A673 (cell line): Measurements from ENCODE around the gene ITGB8. TPM values are rescaled to one million over a fixed set of nuclear protein-coding genes. Genes with fewer than 3 reads are reported as not detected.

ENCODE experiments used
- BruUV-seq: library from RNA; stranded (reverse); fragments of 400-500 nt; replicated peaks from 2 replicates; lab custom pipeline; 2021; lab: Mats Ljungman, UMichigan
- CTCF ChIA-PET: fragments of 300-600 bp; sonication (Branson Sonifier 250); formaldehyde crosslinking; loops from one replicate; lab custom pipeline; 2022; ENCODE audit warnings: antibody characterized with exemption; lab: Charles Lee
- POLR2A ChIA-PET: fragments of 300-600 bp; sonication (Branson Sonifier 250); formaldehyde crosslinking; loops from one replicate; lab custom pipeline; 2022; ENCODE audit warnings: antibody characterized with exemption; ENCODE audit not compliant: low non-redundant PET; lab: Charles Lee
- DNase-seq: peaks from one replicate; pipeline ENCODE4 v3.0.0-alpha.2; 2015; ENCODE audit warnings: low spot score
- H3K27ac ChIP-seq: fragments of 200-600 bp; sonication (generic); 2 replicates; pipeline ENCODE4 v1.5.1; 2016; ENCODE audit warnings: mixed run types, low read depth, mild to moderate bottlenecking, mixed read lengths, antibody characterized with exemption, low read length; ENCODE audit not compliant: poor library complexity, severe bottlenecking
- H3K27me3 ChIP-seq: fragments of 200-600 bp; sonication (generic); replicated peaks from 2 replicates; pipeline ENCODE4 v1.6.1; 2017; ENCODE audit warnings: mixed run types, low read depth, mild to moderate bottlenecking, mixed read lengths, antibody characterized with exemption, low read length; ENCODE audit not compliant: insufficient read depth, poor library complexity
- H3K36me3 ChIP-seq: fragments of 200-600 bp; sonication (generic); 2 replicates; pipeline ENCODE4 v1.6.1; 2016; ENCODE audit warnings: mixed run types, mild to moderate bottlenecking, mixed read lengths, antibody characterized with exemption, low read length; ENCODE audit not compliant: insufficient read depth, poor library complexity, severe bottlenecking
- H3K4me1 ChIP-seq: fragments of 200-600 bp; sonication (generic); 2 replicates; pipeline ENCODE4 v1.6.1; 2017; ENCODE audit warnings: mixed run types, mild to moderate bottlenecking, mixed read lengths, antibody characterized with exemption, low read length; ENCODE audit not compliant: insufficient read depth, poor library complexity, severe bottlenecking
- H3K4me3 ChIP-seq: fragments of 200-600 bp; sonication (generic); 2 replicates; pipeline ENCODE4 v1.5.1; 2016; ENCODE audit warnings: low read depth, mixed run types, mild to moderate bottlenecking, mixed read lengths, low read length; ENCODE audit not compliant: poor library complexity, severe bottlenecking
- H3K9me3 ChIP-seq: fragments of 200-600 bp; sonication (generic); 2 replicates; pipeline ENCODE4 v1.6.1; 2016; ENCODE audit warnings: mixed run types, low read depth, mild to moderate bottlenecking, mixed read lengths, antibody characterized with exemption, low read length; ENCODE audit not compliant: poor library complexity, severe bottlenecking
- CTCF ChIP-seq: fragments of 300-800, 200-600 bp; sonication (generic); conservative IDR thresholded peaks from 2 replicates; pipeline ENCODE4 v1.5.1; 2017; ENCODE audit warnings: low read depth, mild to moderate bottlenecking, antibody characterized with exemption, low read length, moderate library complexity, mixed read lengths
- EZH2 ChIP-seq: fragments of 200-600 bp; sonication (generic); IDR thresholded peaks from 2 replicates; pipeline ENCODE4 v1.6.1; 2017; ENCODE audit warnings: borderline replicate concordance, low read depth, mild to moderate bottlenecking, mixed read lengths, antibody characterized with exemption, low read length; ENCODE audit not compliant: poor library complexity, severe bottlenecking
- intact Hi-C: fragments of 100-400 bp; cut with micrococcal nuclease; formaldehyde crosslinking; loops from one replicate; pipeline ENCODE4 v1.10.0; 2022; ENCODE audit not compliant: unreplicated experiment
- total RNA-seq: library from RNA; stranded (reverse); gene quantifications from 2 replicates; pipeline ENCODE4 v1.2.3, GENCODE V29; 2021

Gene ITGB8
- total RNA-seq, 1 experiment from 2014 or later = 1.3 TPM

- intact Hi-C loops = no loop called here
- Histone ChIP-seq H3K27ac (no peak overlapping the region), H3K4me3 (no peak overlapping the region), H3K4me1 (no peaks in the 10 kb centered on the region), H3K9me3 (no peaks in the 10 kb centered on the region), H3K36me3 (no peaks in the 10 kb centered on the region), H3K27me3 (no peaks in the 10 kb centered on the region)
- POLR2A ChIA-PET = no interaction called here
- CTCF ChIA-PET = no interaction called here
- TF ChIP-seq CTCF = no peak
- no peak for TF ChIP-seq EZH2
- BruUV-seq = no TSS peak
- DNase-seq = no peak
Observed at GRCh38 chr7:20296444-20296843, 34.3 kb upstream of the ITGB8 start.

DNA sequence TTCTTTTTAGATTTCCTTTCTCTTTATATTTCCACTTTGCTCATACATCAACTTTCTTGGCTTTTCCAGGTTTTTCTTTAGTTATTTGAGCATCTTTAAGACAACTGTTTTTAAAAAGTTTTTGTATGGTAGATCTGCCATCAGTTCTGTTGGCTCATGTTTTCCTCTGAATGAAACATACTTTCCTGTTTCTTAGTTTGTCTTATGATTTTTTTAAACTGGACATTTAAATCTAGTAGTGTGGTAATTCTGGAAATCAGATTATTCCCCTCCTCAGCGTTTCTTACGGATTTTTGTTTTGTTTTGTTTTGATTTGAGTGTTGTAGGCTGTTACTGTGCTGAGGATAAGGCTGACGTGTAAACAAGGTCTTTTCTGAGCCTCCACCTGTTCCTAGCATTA is 33.8 kb upstream of the ITGB8 start:
- no peak for DNase-seq
- ChIA-PET CTCF (no interaction called here), POLR2A (no interaction called here)
- H3K27me3 ChIP-seq = no peaks in the 10 kb centered on the region
- no peaks in the 10 kb centered on the region for H3K4me1 ChIP-seq
- no peaks in the 10 kb centered on the region for H3K9me3 ChIP-seq
- H3K4me3 ChIP-seq = no peak overlapping the region
- intact Hi-C loops = no loop called here
- no peak overlapping the region for H3K27ac ChIP-seq
- BruUV-seq = no TSS peak
- no peaks in the 10 kb centered on the region for H3K36me3 ChIP-seq
- TF ChIP-seq EZH2 (no peak), CTCF (no peak)

GRCh38 chr7:20298486-20298901 is 32.2 kb upstream of the ITGB8 start:
- ChIA-PET POLR2A (no interaction called here), CTCF (no interaction called here)
- no peak for DNase-seq
- no peak overlapping the region for H3K4me3 ChIP-seq
- H3K27ac ChIP-seq = no peak overlapping the region
- H3K9me3 ChIP-seq = no peaks in the 10 kb centered on the region
- no TSS peak for BruUV-seq
- H3K4me1 ChIP-seq = no peaks in the 10 kb centered on the region
- TF ChIP-seq CTCF = no peak
- TF ChIP-seq EZH2 = no peak
- intact Hi-C loops = no loop called here
- H3K27me3 ChIP-seq = no peaks in the 10 kb centered on the region
- no peaks in the 10 kb centered on the region for H3K36me3 ChIP-seq
